GM23338 (cell line): ENCODE data around the gene ZNF565. TPM values are rescaled to one million over a fixed set of nuclear protein-coding genes. Genes with fewer than 3 reads are reported as not detected.
A peak's percentile ranks its signal among the peaks of the same experiment; 100 is the strongest.

ENCODE experiments used
- ATAC-seq: fragments of 200-7000 bp; cut with Tn5 transposase; 3 replicates; pipeline ENCODE4 v1.9.1; 2020
- DNase-seq: peaks from one replicate; pipeline ENCODE4 v3.0.0-alpha.2; 2015; ENCODE audit warnings: low spot score
- H2AFZ ChIP-seq: fragments of 200-600 bp; sonication (generic); 2 replicates; pipeline ENCODE4 v1.8.0; 2016; ENCODE audit warnings: antibody characterized with exemption, mild to moderate bottlenecking, moderate library complexity
- H3F3A ChIP-seq: fragments of 200-600 bp; sonication (generic); replicated peaks from 2 replicates; pipeline ENCODE4 v1.8.0; 2017; ENCODE audit warnings: antibody characterized with exemption, mixed run types, low read depth
- H3K27ac ChIP-seq: fragments of 200-600 bp; sonication (generic); 2 replicates; pipeline ENCODE4 v1.6.1; 2016; ENCODE audit warnings: low read depth
- H3K27me3 ChIP-seq: fragments of 200-600 bp; sonication (generic); 2 replicates; pipeline ENCODE4 v1.8.0; 2016; ENCODE audit warnings: mild to moderate bottlenecking, mixed run types, moderate library complexity; ENCODE audit not compliant: insufficient read depth
- H3K36me3 ChIP-seq: fragments of 200-600 bp; sonication (generic); 2 replicates; pipeline ENCODE4 v1.8.0; 2016; ENCODE audit warnings: mild to moderate bottlenecking; ENCODE audit not compliant: insufficient read depth
- H3K4me1 ChIP-seq: fragments of 200-600 bp; sonication (generic); 2 replicates; pipeline ENCODE4 v1.8.0; 2016; ENCODE audit warnings: mild to moderate bottlenecking, moderate library complexity; ENCODE audit not compliant: insufficient read depth
- H3K4me2 ChIP-seq: fragments of 200-600 bp; sonication (generic); 2 replicates; pipeline ENCODE4 v1.7.1; 2017; ENCODE audit warnings: mixed run types
- H3K4me3 ChIP-seq: fragments of 200-600 bp; sonication (generic); 2 replicates; pipeline ENCODE4 v1.6.1; 2016; ENCODE audit warnings: mixed run types
- H3K79me2 ChIP-seq: fragments of 200-600 bp; sonication (generic); replicated peaks from 2 replicates; pipeline ENCODE4 v1.8.0; 2017; ENCODE audit warnings: mild to moderate bottlenecking; ENCODE audit not compliant: insufficient read depth
- H3K9me2 ChIP-seq: fragments of 200-600 bp; sonication (generic); 2 replicates; pipeline ENCODE4 v1.8.0; 2017; ENCODE audit not compliant: insufficient read depth
- H4K20me1 ChIP-seq: fragments of 200-600 bp; sonication (generic); replicated peaks from 2 replicates; pipeline ENCODE4 v1.8.0; 2017; ENCODE audit warnings: mild to moderate bottlenecking; ENCODE audit not compliant: insufficient read depth
- H3K27ac Mint-ChIP-seq: 2 replicates; pipeline ENCODE4 v1.8.0; 2020; ENCODE audit warnings: inconsistent platforms, mild to moderate bottlenecking, moderate library complexity, mixed read lengths
- H3K27me3 Mint-ChIP-seq: 3 replicates; pipeline ENCODE4 v1.8.0; 2022; ENCODE audit warnings: low read depth, mild to moderate bottlenecking, moderate library complexity, mixed read lengths, inconsistent platforms; ENCODE audit not compliant: insufficient read depth, poor library complexity
- H3K36me3 Mint-ChIP-seq: 3 replicates; pipeline ENCODE4 v1.8.0; 2021; ENCODE audit warnings: low read depth, mild to moderate bottlenecking, inconsistent platforms, moderate library complexity, mixed read lengths
- H3K4me1 Mint-ChIP-seq: 3 replicates; pipeline ENCODE4 v1.8.0; 2020; ENCODE audit warnings: mild to moderate bottlenecking, inconsistent platforms, mixed read lengths
- H3K4me3 Mint-ChIP-seq: 3 replicates; pipeline ENCODE4 v1.8.0; 2021; ENCODE audit warnings: moderate library complexity, mild to moderate bottlenecking, inconsistent platforms, mixed read lengths
- H3K9me3 Mint-ChIP-seq: 3 replicates; pipeline ENCODE4 v1.8.0; 2020; ENCODE audit warnings: moderate library complexity, mild to moderate bottlenecking, inconsistent platforms, mixed read lengths
- CREB1 ChIP-seq: fragments of 250-450 bp; sonication (Bioruptor Pico); IDR thresholded peaks from 2 replicates; pipeline ENCODE4 v1.5.0; 2020; ENCODE audit warnings: low read depth, mild to moderate bottlenecking, moderate library complexity
- CTCF ChIP-seq, 2 experiments: fragments of 200-600 bp in 1 of 2; sonication (generic) in 1 of 2; conservative IDR thresholded peaks; 2 replicates each; pipeline versions ENCODE4 v1.5.1 to v1.6.1; 2016 to 2017; ENCODE audit warnings: antibody characterized with exemption in 2 of 2, low read depth in 2 of 2, mild to moderate bottlenecking in 2 of 2, moderate library complexity in 1 of 2
- ETS1 ChIP-seq: IDR thresholded peaks from 2 replicates; pipeline ENCODE4 v1.6.1; 2016; ENCODE audit warnings: antibody characterized with exemption
- EZH2 ChIP-seq: fragments of 200-600 bp; sonication (generic); IDR thresholded peaks from one replicate; pipeline ENCODE4 v1.8.0; 2017; ENCODE audit warnings: antibody characterized with exemption, mild to moderate bottlenecking, low read depth; ENCODE audit not compliant: unreplicated experiment
- EZH2phosphoT487 ChIP-seq: fragments of 200-600 bp; sonication (generic); IDR thresholded peaks from one replicate; pipeline ENCODE4 v1.8.1; 2018; ENCODE audit warnings: antibody characterized with exemption; ENCODE audit not compliant: unreplicated experiment
- JUNB ChIP-seq: IDR thresholded peaks from one replicate; pipeline ENCODE4 v1.6.1; 2016; ENCODE audit warnings: antibody characterized with exemption; ENCODE audit not compliant: unreplicated experiment
- NANOG ChIP-seq: IDR thresholded peaks from 2 replicates; pipeline ENCODE4 v1.6.1; 2016; ENCODE audit warnings: antibody characterized with exemption, borderline replicate concordance
- POLR2AphosphoS5 ChIP-seq: IDR thresholded peaks from 2 replicates; pipeline ENCODE4 v1.6.1; 2016; ENCODE audit warnings: antibody characterized with exemption, low read depth
- REST ChIP-seq: IDR thresholded peaks from one replicate; pipeline ENCODE4 v1.6.1; 2018; ENCODE audit warnings: antibody characterized with exemption; ENCODE audit not compliant: unreplicated experiment
- STAT1 ChIP-seq: IDR thresholded peaks from one replicate; pipeline ENCODE4 v1.6.1; 2016; ENCODE audit warnings: antibody characterized with exemption; ENCODE audit not compliant: unreplicated experiment
- ZNF114 ChIP-seq: fragments of 250-450 bp; sonication (Bioruptor Pico); IDR thresholded peaks from 2 replicates; pipeline ENCODE4 v1.5.0; 2020; ENCODE audit warnings: mild to moderate bottlenecking, moderate library complexity
- ZNF331 ChIP-seq: fragments of 250-450 bp; sonication (Bioruptor Pico); IDR thresholded peaks from 2 replicates; pipeline ENCODE4 v1.5.0; 2020; ENCODE audit warnings: low read depth, mild to moderate bottlenecking, moderate library complexity
- ZNF462 ChIP-seq: fragments of 250-450 bp; sonication (Bioruptor Pico); IDR thresholded peaks from 2 replicates; pipeline ENCODE4 v1.5.0; 2020; ENCODE audit warnings: mild to moderate bottlenecking, moderate library complexity
- polyA plus RNA-seq: library from polyadenylated mRNA; unstranded; fragments of >200 nt; fragmentation: Nextera tagmentation; extraction: Ambion mirVana; gene quantifications from 2 replicates; pipeline ENCODE4 v1.2.1, GENCODE V29; 2016
- total RNA-seq: library from RNA; depleted of rRNA; stranded (reverse); fragments of >200 nt; shearing (Covaris generic); gene quantifications from 2 replicates; pipeline ENCODE4 v1.2.3, GENCODE V29; 2014

The ZNF565 gene
- total and polyA plus RNA-seq, 2 experiments from 2014 or later, result 2.4 to 3.2 TPM

- H3K27ac Mint-ChIP-seq, result 0 out of 2 replicates have a peak overlapping the region, but pooled peaks have one; percentile 40
- H3K4me3 ChIP-seq, result no peak overlapping the region
- 0 out of 3 replicates have a peak overlapping the region, but pooled peaks have one; percentile 100 for H3K4me3 Mint-ChIP-seq
Measured at GRCh38 chr19:36142496-36142895, 72.0 kb downstream of the ZNF565 start.

More at GRCh38 chr19:36142496-36142895, 72.0 kb downstream of the ZNF565 start:
- Histone ChIP-seq H3K9me2 (no peaks in the 10 kb centered on the region), H3K27me3 (no peaks in the 10 kb centered on the region), H2AFZ (no peak overlapping the region), H3F3A (peaks cover 9% of the 10 kb centered on the region; the same call in 1 of the 2 replicates), H3K79me2 (peaks cover 6% of the 10 kb centered on the region), H3K27ac (no peak overlapping the region), H3K4me2 (no peak overlapping the region), H4K20me1 (peaks cover 8% of the 10 kb centered on the region; the same call in 1 of the 2 replicates), H3K4me1 (no peaks in the 10 kb centered on the region; the same call in 1 of the 2 replicates), H3K36me3 (peaks cover 24% of the 10 kb centered on the region)
- Mint-ChIP-seq H3K36me3 (peaks cover 56% of the 10 kb centered on the region), H3K27me3 (peaks cover 7% of the 10 kb centered on the region), H3K4me1 (peaks cover 11% of the 10 kb centered on the region), H3K9me3 (no peaks in the 10 kb centered on the region)
- no peak for ATAC-seq
- TF ChIP-seq POLR2AphosphoS5, result no peak
- TF ChIP-seq ZNF331, result no peak
- TF ChIP-seq ZNF462, result no peak
- no peak for TF ChIP-seq REST
- no peak for TF ChIP-seq EZH2
- no peak for TF ChIP-seq ETS1
- TF ChIP-seq NANOG, result no peak
- no peak for TF ChIP-seq JUNB
- no peak for TF ChIP-seq ZNF114 (CRISPR knock-in tag)
- TF ChIP-seq EZH2phosphoT487, result no peak
- no peak for TF ChIP-seq CREB1 (CRISPR knock-in tag)
- no peak for TF ChIP-seq CTCF (conservative IDR thresholded peaks at IDR 0.05; ENCODE audit: low read depth in 2 of 2)
- TF ChIP-seq STAT1, result no peak
- no peak for DNase-seq
